HepG2 (cell line): ENCODE data around the gene NUP62. TPM values are rescaled to one million over a fixed set of nuclear protein-coding genes. Genes with fewer than 3 reads are reported as not detected.

Experiments used
- ASH2L ChIP-seq: fragments of 300-600, 200-600 bp; sonication (generic); IDR thresholded peaks from 2 replicates; pipeline ENCODE4 v1.7.0; 2017; ENCODE audit warnings: low read depth, mild to moderate bottlenecking, moderate library complexity, mixed read lengths, low read length; ENCODE audit not compliant: insufficient read length
- BCLAF1 ChIP-seq: fragments of 450-650 bp; IDR thresholded peaks from 2 replicates; pipeline ENCODE4 v1.6.1; 2017; ENCODE audit warnings: mild to moderate bottlenecking
- CEBPG ChIP-seq: IDR thresholded peaks from 2 replicates; pipeline ENCODE4 v1.6.1; 2016
- ELK4 ChIP-seq: sonication (generic); formaldehyde crosslinking; IDR thresholded peaks from 2 replicates; pipeline ENCODE4 v1.9.0; 2021; ENCODE audit warnings: missing genetic modification reagents, borderline replicate concordance
- HDAC6 ChIP-seq: fragments of 200-600 bp; sonication (generic); IDR thresholded peaks from 2 replicates; pipeline ENCODE4 v1.7.0; 2017; ENCODE audit warnings: mild to moderate bottlenecking, antibody characterized with exemption, low read length, low read depth
- KLF16 ChIP-seq, 2 experiments: sonication (generic) in 1 of 2; formaldehyde crosslinking in 1 of 2; IDR thresholded peaks; 2 replicates each; pipeline versions ENCODE4 v1.6.1 to v1.8.0; 2016 to 2023; ENCODE audit warnings: missing genetic modification reagents in 2 of 2, missing compliant biosample characterization in 1 of 2
- MATR3 ChIP-seq: sonication (generic); formaldehyde crosslinking; IDR thresholded peaks from 2 replicates; pipeline ENCODE4 v1.4.0; 2020; ENCODE audit warnings: missing genetic modification reagents
- NR3C1 ChIP-seq: sonication (generic); formaldehyde crosslinking; IDR thresholded peaks from 2 replicates; pipeline ENCODE4 v1.4.0; 2020; ENCODE audit warnings: missing genetic modification reagents
- PPARG ChIP-seq: conservative IDR thresholded peaks from 2 replicates; pipeline ENCODE4 v1.6.1; 2016; ENCODE audit warnings: missing biosample characterization, missing genetic modification reagents
- RXRA ChIP-seq: sonication (generic); formaldehyde crosslinking; IDR thresholded peaks from 2 replicates; pipeline ENCODE4 v1.5.1; 2020; ENCODE audit warnings: missing genetic modification reagents
- SP4 ChIP-seq: sonication (generic); formaldehyde crosslinking; IDR thresholded peaks from 2 replicates; pipeline ENCODE4 v1.8.1; 2023; ENCODE audit warnings: mild to moderate bottlenecking, missing genetic modification reagents
- SRY ChIP-seq: sonication (generic); formaldehyde crosslinking; IDR thresholded peaks from 2 replicates; pipeline ENCODE4 v1.8.0; 2022; ENCODE audit warnings: mild to moderate bottlenecking, missing genetic modification reagents
- YEATS2 ChIP-seq: sonication (generic); formaldehyde crosslinking; IDR thresholded peaks from 2 replicates; pipeline ENCODE4 v1.4.0; 2020; ENCODE audit warnings: missing genetic modification reagents, borderline replicate concordance
- ZBTB26 ChIP-seq: IDR thresholded peaks from 2 replicates; pipeline ENCODE4 v1.6.1; 2016; ENCODE audit warnings: missing compliant biosample characterization, missing genetic modification reagents, borderline replicate concordance
- ZMYM3 ChIP-seq: sonication (generic); formaldehyde crosslinking; IDR thresholded peaks from 2 replicates; pipeline ENCODE4 v1.5.1; 2020; ENCODE audit warnings: mild to moderate bottlenecking, missing genetic modification reagents
- polyA plus RNA-seq, 8 experiments: library from polyadenylated mRNA; depleted of rRNA in 3 of 8; stranded (reverse) in 7 of 8; unstranded in 1 of 8; fragments of >200 nt; fragmentation: Illumina TruSeq in 4 of 8; extraction: Trizol in 4 of 8; gene quantifications; 2 replicates each; pipeline versions ENCODE4 v1.2.1 to v1.2.3, GENCODE V29; 2011 to 2016; ENCODE audit warnings: low read depth in 4 of 8, missing spikeins in 1 of 8, mixed read lengths in 1 of 8; ENCODE audit not compliant: insufficient read depth in 1 of 8
- total RNA-seq, 5 experiments: library from RNA; depleted of rRNA; stranded (reverse); fragments of >200 nt; fragmentation: Illumina TruSeq; extraction: Trizol; gene quantifications; 2 replicates each; pipeline ENCODE4 v1.2.3, GENCODE V29; 2016; ENCODE audit warnings: low read depth in 1 of 5
- TF ChIP-seq, protein P1 (sequence below): sonication (generic); formaldehyde crosslinking; IDR thresholded peaks from 2 replicates; pipeline ENCODE4 v1.8.1; 2023; ENCODE audit warnings: mild to moderate bottlenecking, inconsistent platforms, moderate library complexity, missing genetic modification reagents, borderline replicate concordance
- TF ChIP-seq, protein P2 (sequence below): sonication (generic); formaldehyde crosslinking; IDR thresholded peaks from 2 replicates; pipeline ENCODE4 v1.5.0; 2020; ENCODE audit warnings: mild to moderate bottlenecking, missing genetic modification reagents
- TF ChIP-seq, protein P3 (sequence below): IDR thresholded peaks from 2 replicates; pipeline ENCODE4 v1.6.1; 2016; ENCODE audit warnings: low read depth, control low read depth

NUP62 gene
- total and polyA plus RNA-seq, 2 of the 13 experiments (the other 11 are each of a cell fraction or from before 2014, with no cell fraction given): 16.5 to 41.5 TPM

DNA sequence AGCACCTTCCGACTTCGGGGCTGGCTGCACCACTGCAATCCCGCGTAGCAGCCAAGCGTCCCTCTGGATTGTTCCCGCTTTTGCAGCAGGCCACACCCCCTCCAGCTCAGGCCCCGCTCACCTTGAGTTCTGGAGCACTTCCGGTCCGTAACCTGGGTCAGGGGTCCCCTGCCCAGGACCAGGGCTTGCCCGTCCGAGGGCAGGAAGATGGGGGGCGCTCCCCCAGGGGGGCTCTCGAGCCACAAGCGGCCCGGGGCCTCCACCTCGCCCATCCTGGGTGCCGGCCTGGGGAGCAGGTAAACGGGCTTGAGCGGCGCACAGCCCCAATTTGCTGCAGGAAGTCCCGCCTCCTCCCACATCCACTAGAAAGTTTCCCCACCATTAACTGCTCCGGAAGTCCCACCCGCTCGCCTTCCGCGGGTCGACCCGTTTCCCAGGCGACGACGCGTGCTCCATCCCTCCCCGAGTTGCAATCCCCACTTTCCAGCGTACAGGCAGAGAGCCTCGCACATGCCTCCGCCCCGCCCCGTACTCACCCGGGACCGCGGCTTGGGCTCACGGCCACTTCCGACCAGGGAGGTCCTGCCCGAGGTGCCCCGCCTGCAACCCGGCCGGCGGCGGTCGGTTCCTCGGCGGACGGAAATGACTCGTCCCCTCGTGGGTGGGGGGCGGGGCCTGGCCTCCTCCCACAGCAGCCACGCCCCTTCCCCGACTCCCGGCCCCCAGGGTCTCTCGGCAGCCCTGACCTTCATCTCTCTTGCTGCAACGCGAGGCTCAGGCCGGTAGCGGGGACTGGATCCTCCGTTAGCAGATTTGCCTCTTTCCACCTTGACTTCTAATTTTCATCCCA lies 62.1 kb downstream of the NUP62 start, which contains the start of gene PNKP (continued):
- TF ChIP-seq ZBTB26 (CRISPR knock-in tag): no peak; the same call in 1 of the 2 replicates
- no peak for TF ChIP-seq NR3C1
- TF ChIP-seq ZMYM3 (CRISPR knock-in tag): no peak
- peak in 1 of 2 experiments; percentile 83; a peak in 1 of 4 replicates for TF ChIP-seq KLF16 (CRISPR knock-in tag; IDR thresholded peaks at IDR 0.05)
- TF ChIP-seq SRY (CRISPR knock-in tag): peak; percentile 86; the same call in 1 of the 2 replicates
- peak; percentile 92 for TF ChIP-seq SP4 (CRISPR knock-in tag)
- TF ChIP-seq CEBPG: 0 out of 2 replicates have a peak, but pooled peaks have one; percentile 21
- TF ChIP-seq ELK4 (CRISPR knock-in tag): no peak
- TF ChIP-seq ASH2L: peak; percentile 93
- TF ChIP-seq MATR3: no peak
- TF ChIP-seq BCLAF1: no peak
- TF ChIP-seq HDAC6: no peak
- no peak for TF ChIP-seq PPARG
- peak; percentile 67; the same call in 1 of the 2 replicates for TF ChIP-seq YEATS2 (CRISPR knock-in tag)
- TF ChIP-seq, protein P1, sequence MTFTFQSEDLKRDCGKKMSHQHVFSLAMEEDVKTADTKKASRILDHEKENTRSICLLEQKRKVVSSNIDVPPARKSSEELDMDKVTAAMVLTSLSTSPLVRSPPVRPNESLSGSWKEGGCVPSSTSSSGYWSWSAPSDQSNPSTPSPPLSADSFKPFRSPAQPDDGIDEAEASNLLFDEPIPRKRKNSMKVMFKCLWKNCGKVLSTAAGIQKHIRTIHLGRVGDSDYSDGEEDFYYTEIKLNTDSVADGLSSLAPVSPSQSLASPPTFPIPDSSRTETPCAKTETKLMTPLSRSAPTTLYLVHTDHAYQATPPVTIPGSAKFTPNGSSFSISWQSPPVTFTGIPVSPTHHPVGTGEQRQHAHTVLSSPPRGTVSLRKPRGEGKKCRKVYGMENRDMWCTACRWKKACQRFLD: 0 out of 2 replicates have a peak, but pooled peaks have one; percentile 66
- TF ChIP-seq, protein P2, sequence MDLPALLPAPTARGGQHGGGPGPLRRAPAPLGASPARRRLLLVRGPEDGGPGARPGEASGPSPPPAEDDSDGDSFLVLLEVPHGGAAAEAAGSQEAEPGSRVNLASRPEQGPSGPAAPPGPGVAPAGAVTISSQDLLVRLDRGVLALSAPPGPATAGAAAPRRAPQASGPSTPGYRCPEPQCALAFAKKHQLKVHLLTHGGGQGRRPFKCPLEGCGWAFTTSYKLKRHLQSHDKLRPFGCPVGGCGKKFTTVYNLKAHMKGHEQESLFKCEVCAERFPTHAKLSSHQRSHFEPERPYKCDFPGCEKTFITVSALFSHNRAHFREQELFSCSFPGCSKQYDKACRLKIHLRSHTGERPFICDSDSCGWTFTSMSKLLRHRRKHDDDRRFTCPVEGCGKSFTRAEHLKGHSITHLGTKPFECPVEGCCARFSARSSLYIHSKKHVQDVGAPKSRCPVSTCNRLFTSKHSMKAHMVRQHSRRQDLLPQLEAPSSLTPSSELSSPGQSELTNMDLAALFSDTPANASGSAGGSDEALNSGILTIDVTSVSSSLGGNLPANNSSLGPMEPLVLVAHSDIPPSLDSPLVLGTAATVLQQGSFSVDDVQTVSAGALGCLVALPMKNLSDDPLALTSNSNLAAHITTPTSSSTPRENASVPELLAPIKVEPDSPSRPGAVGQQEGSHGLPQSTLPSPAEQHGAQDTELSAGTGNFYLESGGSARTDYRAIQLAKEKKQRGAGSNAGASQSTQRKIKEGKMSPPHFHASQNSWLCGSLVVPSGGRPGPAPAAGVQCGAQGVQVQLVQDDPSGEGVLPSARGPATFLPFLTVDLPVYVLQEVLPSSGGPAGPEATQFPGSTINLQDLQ: no peak
- TF ChIP-seq, protein P3, sequence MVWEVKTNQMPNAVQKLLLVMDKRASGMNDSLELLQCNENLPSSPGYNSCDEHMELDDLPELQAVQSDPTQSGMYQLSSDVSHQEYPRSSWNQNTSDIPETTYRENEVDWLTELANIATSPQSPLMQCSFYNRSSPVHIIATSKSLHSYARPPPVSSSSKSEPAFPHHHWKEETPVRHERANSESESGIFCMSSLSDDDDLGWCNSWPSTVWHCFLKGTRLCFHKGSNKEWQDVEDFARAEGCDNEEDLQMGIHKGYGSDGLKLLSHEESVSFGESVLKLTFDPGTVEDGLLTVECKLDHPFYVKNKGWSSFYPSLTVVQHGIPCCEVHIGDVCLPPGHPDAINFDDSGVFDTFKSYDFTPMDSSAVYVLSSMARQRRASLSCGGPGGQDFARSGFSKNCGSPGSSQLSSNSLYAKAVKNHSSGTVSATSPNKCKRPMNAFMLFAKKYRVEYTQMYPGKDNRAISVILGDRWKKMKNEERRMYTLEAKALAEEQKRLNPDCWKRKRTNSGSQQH (CRISPR knock-in tag): no peak
- no peak; the same call in none of the 2 replicates for TF ChIP-seq RXRA (CRISPR knock-in tag)
